Smooth muscle cell (in vitro differentiated cells): ENCODE results near the gene SUGCT. TPM values are rescaled to one million over a fixed set of nuclear protein-coding genes. Genes with fewer than 3 reads are reported as not detected.

ENCODE experiments used
- DNase-seq: peaks from one replicate; lab custom pipeline; 2025; ENCODE audit not compliant: unreplicated experiment; lab: John Stamatoyannopoulos, UW
- H2AFZ ChIP-seq: fragments of 200-600 bp; sonication (generic); 2 replicates; pipeline ENCODE4 v1.6.0; 2016; ENCODE audit warnings: antibody characterized with exemption, low read depth, mild to moderate bottlenecking
- H3F3A ChIP-seq: fragments of 200-600 bp; sonication (generic); 2 replicates; pipeline ENCODE4 v1.6.0; 2017; ENCODE audit warnings: antibody characterized with exemption, low read depth
- H3K27ac ChIP-seq: fragments of 200-600 bp; sonication (generic); 2 replicates; pipeline ENCODE4 v1.5.1; 2016; ENCODE audit warnings: low read depth, mild to moderate bottlenecking
- H3K27me3 ChIP-seq: fragments of 200-600 bp; sonication (generic); 2 replicates; pipeline ENCODE4 v1.6.1; 2016; ENCODE audit warnings: low read depth, mild to moderate bottlenecking
- H3K36me3 ChIP-seq: fragments of 200-600 bp; sonication (generic); 2 replicates; pipeline ENCODE4 v1.5.1; 2016; ENCODE audit warnings: low read depth
- H3K4me1 ChIP-seq: fragments of 200-600 bp; sonication (generic); 2 replicates; pipeline ENCODE4 v1.5.1; 2016; ENCODE audit warnings: low read depth
- H3K4me2 ChIP-seq: fragments of 200-600 bp; sonication (generic); 2 replicates; pipeline ENCODE4 v1.6.0; 2016; ENCODE audit warnings: mild to moderate bottlenecking
- H3K4me3 ChIP-seq: fragments of 200-600 bp; sonication (generic); 2 replicates; pipeline ENCODE4 v1.5.1; 2016; ENCODE audit warnings: mild to moderate bottlenecking
- H3K79me2 ChIP-seq: fragments of 200-600 bp; sonication (generic); 2 replicates; pipeline ENCODE4 v1.6.0; 2016; ENCODE audit warnings: low read depth, mild to moderate bottlenecking
- H3K9ac ChIP-seq: fragments of 200-600 bp; sonication (generic); 2 replicates; pipeline ENCODE4 v1.6.0; 2016; ENCODE audit warnings: low read depth
- H3K9me3 ChIP-seq: fragments of 200-600 bp; sonication (generic); replicated peaks from 2 replicates; pipeline ENCODE4 v1.5.1; 2016; ENCODE audit warnings: low read depth
- H4K20me1 ChIP-seq: fragments of 200-600 bp; sonication (generic); 2 replicates; pipeline ENCODE4 v1.6.0; 2016; ENCODE audit warnings: low read depth
- whole genome bisulfite sequencing: methylation state at CpG from one replicate; pipeline ENCODE4 v1.1.7; 2016; ENCODE audit warnings: low lambda C conversion rate; 5-methylcytosine and 5-hydroxymethylcytosine counted together
- polyA plus RNA-seq: library from polyadenylated mRNA; unstranded; fragments of >200 nt; fragmentation: Nextera tagmentation; extraction: Ambion mirVana; gene quantifications from 2 replicates; pipeline ENCODE4 v1.2.1, GENCODE V29; 2016
- total RNA-seq: library from RNA; depleted of rRNA; stranded (reverse); fragments of >200 nt; gene quantifications from 2 replicates; pipeline ENCODE4 v1.2.3, GENCODE V29; 2014
- TF ChIP-seq, protein P1 (sequence below): fragments of 200-600 bp; sonication (generic); IDR thresholded peaks from 2 replicates; pipeline ENCODE4 v1.5.1; 2017; ENCODE audit warnings: borderline replicate concordance, mild to moderate bottlenecking, antibody characterized with exemption; ENCODE audit not compliant: insufficient read depth, poor library complexity, severe bottlenecking

Gene SUGCT
- total and polyA plus RNA-seq, 2 experiments from 2014 or later = 16.9 to 65.8 TPM

DNA sequence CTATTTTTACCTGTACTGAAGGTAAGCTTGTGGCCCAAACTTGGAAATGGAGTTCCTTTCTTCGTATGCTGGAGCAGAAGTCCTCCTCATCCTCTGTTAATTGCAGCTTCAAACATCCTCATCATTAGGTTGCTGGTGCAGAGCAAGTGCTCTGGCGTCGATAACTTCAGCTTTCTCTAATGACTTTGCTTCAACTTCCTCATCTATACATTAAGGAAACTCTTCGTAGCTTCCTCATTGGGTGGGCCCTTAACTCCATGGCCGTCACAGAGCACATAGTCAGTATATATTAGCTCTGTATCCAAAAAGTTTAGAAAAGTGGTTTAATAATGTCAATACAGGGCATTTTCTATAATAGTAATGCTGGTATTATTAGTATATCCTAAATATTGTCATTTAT, 447.7 kb downstream of the SUGCT start:
- Histone ChIP-seq H3K4me2 (no peak overlapping the region), H3K4me3 (no peak overlapping the region), H3K4me1 (peaks cover 5% of the 10 kb centered on the region), H3K9me3 (no peaks in the 10 kb centered on the region), H3K36me3 (no peaks in the 10 kb centered on the region), H3K79me2 (no peaks in the 10 kb centered on the region), H4K20me1 (no peaks in the 10 kb centered on the region), H3K9ac (no peak overlapping the region), H3K27me3 (no peaks in the 10 kb centered on the region), H3F3A (no peaks in the 10 kb centered on the region), H3K27ac (no peak overlapping the region), H2AFZ (no peak overlapping the region)
- WGBS = 98% methylated on average over 5 of the region's 5 CpGs
- DNase-seq = no peak
- TF ChIP-seq, protein P1, sequence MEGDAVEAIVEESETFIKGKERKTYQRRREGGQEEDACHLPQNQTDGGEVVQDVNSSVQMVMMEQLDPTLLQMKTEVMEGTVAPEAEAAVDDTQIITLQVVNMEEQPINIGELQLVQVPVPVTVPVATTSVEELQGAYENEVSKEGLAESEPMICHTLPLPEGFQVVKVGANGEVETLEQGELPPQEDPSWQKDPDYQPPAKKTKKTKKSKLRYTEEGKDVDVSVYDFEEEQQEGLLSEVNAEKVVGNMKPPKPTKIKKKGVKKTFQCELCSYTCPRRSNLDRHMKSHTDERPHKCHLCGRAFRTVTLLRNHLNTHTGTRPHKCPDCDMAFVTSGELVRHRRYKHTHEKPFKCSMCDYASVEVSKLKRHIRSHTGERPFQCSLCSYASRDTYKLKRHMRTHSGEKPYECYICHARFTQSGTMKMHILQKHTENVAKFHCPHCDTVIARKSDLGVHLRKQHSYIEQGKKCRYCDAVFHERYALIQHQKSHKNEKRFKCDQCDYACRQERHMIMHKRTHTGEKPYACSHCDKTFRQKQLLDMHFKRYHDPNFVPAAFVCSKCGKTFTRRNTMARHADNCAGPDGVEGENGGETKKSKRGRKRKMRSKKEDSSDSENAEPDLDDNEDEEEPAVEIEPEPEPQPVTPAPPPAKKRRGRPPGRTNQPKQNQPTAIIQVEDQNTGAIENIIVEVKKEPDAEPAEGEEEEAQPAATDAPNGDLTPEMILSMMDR = no peak

DNA sequence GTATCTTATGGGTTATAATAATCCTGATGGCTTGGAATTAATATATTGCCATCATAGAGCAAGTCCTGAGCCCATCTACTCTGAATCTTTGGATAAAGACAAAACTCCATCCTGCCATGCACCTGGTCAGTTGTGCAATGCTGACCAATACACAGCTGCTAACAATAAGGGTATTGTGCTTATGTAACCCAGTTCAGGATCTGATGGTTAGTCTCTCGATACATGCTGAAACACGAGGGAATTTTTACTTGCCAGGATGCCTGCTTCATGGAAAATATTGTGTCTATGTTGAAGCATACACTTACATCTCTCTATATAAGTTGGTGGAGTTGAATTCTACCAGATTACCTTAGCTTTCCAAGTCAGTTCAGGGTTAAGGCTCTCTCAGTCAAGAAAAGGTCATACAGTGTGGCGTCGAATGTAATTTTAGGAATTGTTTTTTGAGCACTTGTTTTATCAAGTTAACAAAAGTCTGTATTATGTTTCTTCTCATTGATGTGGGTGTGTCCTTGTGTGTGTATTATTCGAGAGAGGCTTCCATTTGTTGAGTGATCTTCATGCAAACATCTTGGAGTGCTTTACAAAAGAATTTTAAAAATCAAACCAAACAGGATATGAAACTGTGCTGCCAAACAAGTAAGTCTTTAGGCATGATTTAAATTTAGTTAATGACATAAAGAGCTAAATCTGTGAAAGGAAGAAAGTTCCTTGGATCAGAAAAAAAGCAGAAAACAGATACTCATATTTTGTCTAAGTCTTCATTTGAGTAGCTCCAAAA, 449.1 kb downstream of the SUGCT start:
- Histone ChIP-seq H3K4me1 (peaks cover 5% of the 10 kb centered on the region), H4K20me1 (no peaks in the 10 kb centered on the region), H3K27me3 (no peaks in the 10 kb centered on the region), H2AFZ (no peak overlapping the region), H3K4me3 (no peak overlapping the region), H3K79me2 (no peaks in the 10 kb centered on the region), H3K9me3 (no peaks in the 10 kb centered on the region), H3K4me2 (no peak overlapping the region), H3F3A (no peaks in the 10 kb centered on the region), H3K36me3 (no peaks in the 10 kb centered on the region), H3K27ac (peak overlapping the region; percentile 77), H3K9ac (no peak overlapping the region)
- no peak for DNase-seq
- TF ChIP-seq, protein P1 = no peak
- 87% methylated on average over 5 of the region's 5 CpGs for WGBS

DNA sequence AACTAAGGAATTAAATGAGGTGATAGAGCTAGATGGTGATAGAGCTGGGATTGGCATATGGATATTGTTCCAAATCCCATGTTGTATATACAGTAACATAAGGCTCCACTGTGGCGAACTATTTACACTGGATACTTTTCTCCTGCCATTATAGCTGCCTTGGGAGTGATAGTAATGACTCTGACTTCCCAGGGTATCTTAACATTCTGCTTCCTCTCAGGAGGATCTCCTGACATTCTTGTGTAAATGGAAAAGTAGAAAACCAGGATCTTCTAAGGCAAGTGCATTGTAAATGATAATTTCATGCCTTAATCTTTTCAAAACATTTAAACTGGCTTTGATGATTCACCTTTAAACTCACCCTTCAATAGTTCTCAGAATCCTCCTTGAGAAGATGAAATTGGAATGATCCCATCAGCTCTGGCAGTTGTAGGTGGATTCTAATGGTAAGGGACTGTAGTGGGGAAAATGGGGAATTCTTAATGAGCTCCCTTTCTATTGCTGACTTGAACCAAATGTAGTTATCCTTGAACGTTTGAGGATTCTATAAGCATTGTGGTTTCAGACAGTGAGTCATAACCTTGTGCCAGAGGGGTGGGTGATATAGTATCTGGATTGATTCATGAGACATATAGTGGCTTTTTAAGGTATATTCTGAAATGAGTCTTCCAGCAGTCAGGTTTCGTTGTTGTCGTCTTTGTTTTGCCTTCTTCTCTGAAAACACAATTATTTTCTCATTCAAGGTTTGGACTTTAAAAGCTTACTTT, 450.0 kb downstream of the SUGCT start:
- no peaks in the 10 kb centered on the region for H4K20me1 ChIP-seq
- no peak overlapping the region for H3K4me2 ChIP-seq
- H3K27ac ChIP-seq = peak overlapping the region; percentile 77

More for the DNA sequence above, 450.0 kb downstream of the SUGCT start:
- DNase-seq = no peak
- TF ChIP-seq, protein P1 = no peak
- H3K9ac ChIP-seq = no peak overlapping the region
- H3K4me3 ChIP-seq = no peak overlapping the region
- no peaks in the 10 kb centered on the region for H3K79me2 ChIP-seq
- no peaks in the 10 kb centered on the region for H3F3A ChIP-seq
- no peaks in the 10 kb centered on the region for H3K27me3 ChIP-seq
- no peak overlapping the region for H2AFZ ChIP-seq
- H3K36me3 ChIP-seq = no peaks in the 10 kb centered on the region
- H3K9me3 ChIP-seq = no peaks in the 10 kb centered on the region
- peaks cover 2% of the 10 kb centered on the region for H3K4me1 ChIP-seq
- 50% methylated on average over 4 of the region's 4 CpGs for WGBS
